ENCODE measurements around the gene RBM28.

DNA sequence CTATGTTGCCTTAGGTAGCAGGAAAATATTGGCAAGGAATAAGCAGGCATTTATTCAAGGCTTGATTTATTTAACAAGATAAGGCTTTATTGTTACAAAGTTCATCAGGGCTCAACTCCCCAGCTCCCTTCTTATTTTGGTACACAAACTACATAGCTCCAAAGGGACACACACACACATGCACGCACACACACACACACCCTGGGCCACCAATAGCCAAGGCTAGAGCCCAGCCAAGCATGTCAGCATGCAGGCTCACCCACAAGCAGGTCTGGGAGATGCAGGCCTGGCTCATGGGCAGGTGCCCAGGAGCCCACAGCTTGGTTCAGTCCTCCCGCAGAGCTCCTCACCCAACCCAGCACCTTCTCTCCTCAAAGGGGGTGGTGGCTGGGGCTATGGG is 79.2 kb downstream of the RBM28 start:
- TF ChIP-seq, protein P1, sequence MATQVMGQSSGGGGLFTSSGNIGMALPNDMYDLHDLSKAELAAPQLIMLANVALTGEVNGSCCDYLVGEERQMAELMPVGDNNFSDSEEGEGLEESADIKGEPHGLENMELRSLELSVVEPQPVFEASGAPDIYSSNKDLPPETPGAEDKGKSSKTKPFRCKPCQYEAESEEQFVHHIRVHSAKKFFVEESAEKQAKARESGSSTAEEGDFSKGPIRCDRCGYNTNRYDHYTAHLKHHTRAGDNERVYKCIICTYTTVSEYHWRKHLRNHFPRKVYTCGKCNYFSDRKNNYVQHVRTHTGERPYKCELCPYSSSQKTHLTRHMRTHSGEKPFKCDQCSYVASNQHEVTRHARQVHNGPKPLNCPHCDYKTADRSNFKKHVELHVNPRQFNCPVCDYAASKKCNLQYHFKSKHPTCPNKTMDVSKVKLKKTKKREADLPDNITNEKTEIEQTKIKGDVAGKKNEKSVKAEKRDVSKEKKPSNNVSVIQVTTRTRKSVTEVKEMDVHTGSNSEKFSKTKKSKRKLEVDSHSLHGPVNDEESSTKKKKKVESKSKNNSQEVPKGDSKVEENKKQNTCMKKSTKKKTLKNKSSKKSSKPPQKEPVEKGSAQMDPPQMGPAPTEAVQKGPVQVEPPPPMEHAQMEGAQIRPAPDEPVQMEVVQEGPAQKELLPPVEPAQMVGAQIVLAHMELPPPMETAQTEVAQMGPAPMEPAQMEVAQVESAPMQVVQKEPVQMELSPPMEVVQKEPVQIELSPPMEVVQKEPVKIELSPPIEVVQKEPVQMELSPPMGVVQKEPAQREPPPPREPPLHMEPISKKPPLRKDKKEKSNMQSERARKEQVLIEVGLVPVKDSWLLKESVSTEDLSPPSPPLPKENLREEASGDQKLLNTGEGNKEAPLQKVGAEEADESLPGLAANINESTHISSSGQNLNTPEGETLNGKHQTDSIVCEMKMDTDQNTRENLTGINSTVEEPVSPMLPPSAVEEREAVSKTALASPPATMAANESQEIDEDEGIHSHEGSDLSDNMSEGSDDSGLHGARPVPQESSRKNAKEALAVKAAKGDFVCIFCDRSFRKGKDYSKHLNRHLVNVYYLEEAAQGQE (IDR thresholded peaks at IDR 0.05; ENCODE audit: insufficient read depth in 1 of 2, low read depth in 2 of 2, low read length in 2 of 2), result no peak
- TF ChIP-seq POLR2AphosphoS5 (IDR thresholded peaks at IDR 0.05; ENCODE audit: low read depth, low read length) (no peak), SIN3A (IDR thresholded peaks at IDR 0.05; ENCODE audit: borderline replicate concordance, insufficient read depth, low read length) (no peak), TAF1 (IDR thresholded peaks at IDR 0.05; ENCODE audit: borderline replicate concordance, insufficient read depth, low read length) (no peak)
